Stimulated activated CD4-positive, alpha-beta T cell treated with anti-CD3 and anti-CD28 coated beads, Interleukin-15, amount 100 ng/mL, for 48 hours (primary cell): ENCODE measurements around the gene KMT5B.
"Not testable (repeated sequence)": the region's sequence is repeated elsewhere in the genome, so short reads cannot be mapped to it uniquely, and the experiment has no call there.

Source experiments
- DNase-seq, 2 donors: peaks; one replicate each; pipeline ENCODE4 v3.0.0-alpha.2; 2020; ENCODE audit warnings: low read depth in 2 of 2

KMT5B gene

DNA sequence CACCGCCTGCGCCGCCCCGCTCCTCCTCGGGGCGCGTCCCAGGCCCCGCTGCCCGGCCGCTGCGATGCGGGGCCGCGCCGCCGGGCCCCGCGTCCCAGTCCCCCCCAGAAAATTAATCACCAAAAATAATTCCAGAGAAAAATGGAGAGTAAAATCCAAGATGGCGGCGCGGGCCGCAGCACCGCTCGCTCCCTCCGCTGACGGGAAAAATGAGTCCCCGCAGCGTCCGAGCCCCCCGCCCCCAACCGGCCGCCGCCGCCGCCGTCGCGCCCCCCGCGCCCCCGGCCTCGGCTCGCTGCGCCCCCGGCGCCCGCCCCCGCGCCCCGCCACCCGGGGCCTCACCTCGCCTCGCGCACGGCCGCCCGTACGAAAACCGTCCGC, at the start of gene KMT5B:
KMT5B (minus strand) TSS at position 162 of the 381 bp plus-strand sequence. CDS start 23,220 bp downstream, outside the sequence.
- DNase-seq, result no peak

DNA sequence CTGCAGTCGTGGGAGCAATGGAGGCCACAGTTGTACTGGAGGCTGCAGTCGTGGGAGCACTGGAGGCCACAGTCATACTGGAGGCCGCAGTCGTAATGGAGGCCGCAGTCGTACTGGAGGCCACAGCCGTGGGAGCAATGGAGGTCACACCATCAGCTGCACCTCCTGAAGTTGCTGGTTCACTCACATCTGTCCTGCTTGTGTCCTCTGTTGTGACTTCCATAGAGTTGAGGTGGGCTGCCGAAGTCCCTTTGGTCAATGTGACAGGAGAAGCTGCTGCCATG, 49.4 kb upstream of the KMT5B start:
- no peak for DNase-seq

DNA sequence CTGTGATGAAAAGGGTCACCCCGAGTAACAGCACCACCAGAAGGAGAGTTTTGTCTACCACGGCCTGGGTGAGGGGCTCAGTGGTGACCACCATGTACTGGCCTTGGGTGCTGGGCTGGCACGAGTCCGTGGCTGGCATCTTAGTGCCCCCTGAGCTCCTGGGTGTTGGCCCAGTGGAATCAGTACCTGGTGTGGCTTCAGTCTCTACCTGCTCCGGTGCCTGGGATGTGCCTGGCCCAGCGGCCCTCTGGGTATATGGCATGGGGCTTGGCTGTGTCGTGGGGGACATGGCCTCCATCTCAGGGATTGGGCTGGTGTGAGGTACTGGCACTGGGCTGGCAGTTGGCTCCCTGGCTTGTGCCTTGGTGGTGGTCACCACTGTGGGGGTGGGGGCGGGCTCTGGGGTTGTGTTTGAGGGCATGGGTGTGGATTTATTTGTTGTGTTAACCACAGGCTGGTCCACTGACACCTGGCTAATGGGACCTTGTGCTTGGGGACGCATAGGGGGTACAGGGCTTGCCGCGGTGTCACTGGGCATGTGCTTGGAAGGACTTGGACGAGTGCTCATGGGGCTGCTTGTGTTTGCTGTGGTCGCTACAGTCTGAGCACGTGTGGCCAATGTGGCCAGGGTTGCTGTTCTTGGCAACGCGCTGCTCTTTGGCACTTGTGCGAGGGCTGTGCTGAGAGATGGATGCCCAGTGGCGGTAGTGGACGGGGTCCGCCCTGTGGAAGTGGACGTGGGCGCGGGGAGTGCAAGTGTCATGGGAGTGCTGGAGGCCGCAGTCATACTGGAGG, 48.9 kb upstream of the KMT5B start:
- no peak for DNase-seq

DNA sequence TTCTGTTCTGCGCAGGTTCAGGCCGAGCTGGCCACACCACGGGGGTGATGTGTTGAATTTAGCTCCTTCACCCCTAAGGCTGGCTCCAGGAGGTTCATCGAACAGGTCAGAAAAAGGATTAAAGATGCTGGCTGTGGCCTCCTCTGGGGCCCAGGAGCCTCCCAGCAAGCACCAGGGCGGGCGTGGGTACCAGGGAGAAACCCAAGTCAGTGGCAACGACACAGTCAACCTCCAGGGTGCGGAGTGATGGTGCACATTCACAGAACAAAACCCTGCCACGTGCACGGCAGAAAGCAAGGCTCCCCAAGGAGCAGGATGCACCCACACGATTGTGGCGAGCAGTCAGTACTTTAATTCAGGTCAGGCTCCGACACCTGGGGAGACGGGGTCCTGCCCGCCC, 47.9 kb upstream of the KMT5B start:
- DNase-seq, result no peak

DNA sequence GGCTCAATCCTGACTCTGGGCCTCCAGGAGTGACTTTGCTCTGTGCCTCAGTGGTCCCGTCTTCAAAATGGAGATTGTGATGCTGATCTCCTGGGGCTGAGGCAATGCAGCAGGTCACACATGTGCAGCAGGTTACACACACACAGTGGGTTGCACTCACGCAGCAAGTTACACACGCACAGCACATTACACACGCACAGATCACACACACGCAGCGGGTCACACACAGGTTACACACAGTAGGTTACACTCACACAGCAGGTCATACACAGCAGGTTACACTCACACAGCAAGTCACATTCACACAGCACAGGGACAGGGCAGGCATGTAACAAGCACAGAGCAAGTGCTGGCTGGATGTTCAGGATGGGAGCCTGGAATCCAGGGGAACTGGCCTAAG, 47.4 kb upstream of the KMT5B start:
- no peak for DNase-seq

DNA sequence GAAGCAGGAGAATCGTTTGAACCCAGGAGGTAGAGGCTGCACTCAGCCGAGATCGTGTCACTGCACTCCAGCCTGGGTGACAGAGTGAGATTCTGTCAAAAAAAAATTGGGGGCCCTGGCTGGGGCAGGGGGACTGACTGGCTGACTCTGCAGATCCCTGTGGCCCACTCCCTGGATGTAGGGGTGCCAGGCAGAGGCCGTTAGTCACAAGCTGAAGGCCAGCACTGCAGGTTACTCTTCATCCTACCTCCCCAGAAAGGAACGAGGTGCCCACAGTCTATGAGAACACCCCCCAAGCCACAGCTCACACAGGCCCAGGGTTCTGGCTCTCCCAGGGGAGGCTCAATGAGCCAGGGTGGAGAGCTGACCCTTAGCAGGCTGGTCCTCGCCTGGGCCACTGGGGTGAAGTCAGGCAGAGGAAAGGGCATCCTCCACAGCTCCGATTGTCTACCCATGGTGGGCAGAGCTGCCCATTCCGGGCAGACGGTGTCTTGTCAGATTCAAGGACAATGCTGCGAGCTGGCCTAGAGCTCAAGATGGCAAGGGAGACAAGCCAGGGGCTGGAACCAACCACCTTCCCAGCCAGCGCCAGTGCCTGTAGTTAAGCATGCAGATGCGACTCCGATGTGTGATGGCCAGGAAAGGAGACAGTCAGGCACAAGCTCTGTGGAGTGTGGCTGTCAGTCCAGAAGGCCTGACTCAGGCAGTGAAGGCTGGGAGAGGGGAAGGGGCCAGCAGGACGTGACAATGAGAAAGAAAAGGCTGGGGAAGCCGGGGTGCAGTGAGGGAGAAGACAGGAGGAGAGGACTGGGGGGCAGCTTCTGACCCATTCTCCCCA, 46.2 kb upstream of the KMT5B start:
- DNase-seq, result no peak

DNA sequence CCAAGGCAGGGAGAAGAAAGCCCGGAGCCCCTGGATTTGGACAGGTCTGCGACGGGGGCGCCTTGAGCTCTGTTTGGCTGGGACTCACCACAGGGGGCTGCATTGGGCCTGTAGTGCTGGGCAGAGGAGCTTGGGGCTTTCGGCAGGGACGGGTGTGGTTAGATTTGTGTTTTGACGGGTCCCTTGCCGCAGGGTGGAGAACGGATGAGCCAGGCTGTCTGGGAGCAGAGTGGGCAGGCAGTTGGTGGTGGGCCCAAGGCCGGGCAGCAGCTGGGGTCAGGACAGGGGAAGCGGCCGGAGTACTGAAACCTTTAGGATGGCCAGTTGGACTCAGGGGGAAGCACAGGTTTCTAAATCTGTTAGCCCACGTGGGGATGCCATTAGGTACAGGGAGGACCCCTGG, 45.3 kb upstream of the KMT5B start:
- no peak for DNase-seq

DNA sequence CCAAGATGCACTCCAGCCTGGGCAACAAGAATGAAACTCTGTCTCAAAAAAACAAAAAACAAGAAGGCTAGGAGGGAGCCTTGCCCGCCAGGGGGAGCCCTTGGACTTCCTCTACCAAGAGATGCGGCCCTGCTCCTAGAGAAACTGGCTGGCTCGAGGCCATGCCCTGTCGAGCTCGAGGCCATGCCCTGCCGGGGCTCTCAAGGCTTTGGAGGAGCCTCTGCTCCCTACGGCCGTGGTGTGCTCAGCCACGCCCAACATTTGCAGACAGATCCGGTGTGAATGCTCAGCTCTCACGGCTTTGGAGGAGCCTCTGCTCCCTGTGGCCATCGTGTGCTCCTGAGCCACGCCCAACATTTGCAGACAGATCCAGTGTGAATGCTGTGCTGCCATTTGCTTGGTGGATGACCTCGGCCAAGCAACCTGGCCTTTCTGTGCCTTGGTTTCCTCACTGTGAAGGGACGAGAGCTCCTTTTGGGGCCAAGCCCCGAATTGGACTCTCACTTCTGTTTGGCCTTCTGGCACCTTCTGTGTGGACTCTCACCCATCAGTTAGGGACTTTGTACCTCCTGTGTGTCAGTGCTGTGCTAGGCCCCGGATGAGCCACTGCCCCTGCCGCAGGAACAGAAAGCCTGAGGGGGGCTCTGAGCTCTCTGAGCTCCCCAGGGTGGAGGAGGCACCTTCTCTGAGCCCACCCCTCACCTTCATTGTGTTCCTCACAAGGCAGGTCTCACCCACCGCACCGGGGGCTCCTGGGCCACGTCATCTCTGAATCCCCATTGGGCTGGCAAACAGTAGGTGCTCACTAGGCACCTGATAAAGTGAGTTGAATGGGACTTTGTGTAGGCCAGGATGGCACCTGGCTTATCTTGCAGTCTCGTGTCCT, 44.6 kb upstream of the KMT5B start:
- peak; percentile 87 to 92 for DNase-seq

DNA sequence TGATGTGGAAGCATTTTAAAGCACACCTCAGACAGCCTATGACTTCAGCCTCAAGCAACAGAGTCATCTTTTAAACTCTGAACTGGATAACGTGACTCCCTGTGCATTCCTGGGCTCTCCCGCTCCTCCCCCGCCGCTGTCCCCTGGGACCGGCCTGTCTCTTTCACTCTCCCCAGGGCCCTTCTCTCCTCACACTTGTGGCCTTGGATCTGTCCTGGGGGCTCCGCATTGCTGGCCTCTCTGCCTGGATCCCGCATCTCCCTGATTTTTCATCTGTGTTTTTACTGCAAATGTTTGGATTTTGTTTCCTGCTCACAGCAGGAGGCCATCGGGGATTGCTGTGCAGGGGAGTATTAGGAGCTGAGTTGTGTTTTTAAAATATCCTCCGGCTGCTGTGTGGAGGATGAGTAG, 43.2 kb upstream of the KMT5B start:
- no peak for DNase-seq

DNA sequence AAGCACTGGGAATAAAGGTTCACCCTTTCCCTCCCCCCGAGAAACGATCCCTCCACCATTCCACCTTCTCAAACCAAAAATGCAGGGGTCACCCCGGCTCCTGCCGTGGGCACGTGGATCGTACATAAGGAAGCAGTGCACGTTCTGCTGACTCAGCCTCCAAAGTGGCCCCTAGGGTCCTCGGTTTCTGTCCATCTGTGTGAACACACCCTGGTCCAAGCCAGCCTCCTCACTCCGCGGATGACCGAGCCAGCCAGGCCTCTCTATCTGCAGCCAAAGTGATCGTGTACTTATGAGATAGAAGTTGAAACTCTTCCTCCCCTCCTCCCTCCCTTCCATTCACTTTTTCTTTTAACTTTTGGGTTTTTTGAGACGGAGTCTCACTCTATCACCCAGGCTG, 42.4 kb upstream of the KMT5B start:
- DNase-seq, result no peak

DNA sequence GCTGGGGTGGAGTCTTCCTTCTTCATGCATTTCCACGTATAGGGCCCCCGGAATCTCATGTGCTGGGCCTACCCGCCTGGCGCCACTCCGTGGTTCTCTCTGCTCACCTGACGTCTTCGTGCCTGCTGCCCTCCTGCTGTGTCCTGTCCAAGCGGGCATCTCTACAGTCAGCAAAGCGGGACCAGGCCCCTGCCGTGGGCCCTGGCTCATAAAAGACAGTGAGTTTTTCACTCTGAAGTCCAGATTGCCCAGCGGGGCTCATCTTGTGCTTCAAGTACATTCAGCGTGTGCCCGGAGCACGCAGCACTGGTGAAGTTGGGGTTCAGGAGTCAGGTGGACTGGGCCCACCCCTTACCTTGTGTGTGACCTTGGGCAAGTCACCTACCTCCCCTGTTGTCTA, 41.3 kb upstream of the KMT5B start:
- DNase-seq, result no peak

DNA sequence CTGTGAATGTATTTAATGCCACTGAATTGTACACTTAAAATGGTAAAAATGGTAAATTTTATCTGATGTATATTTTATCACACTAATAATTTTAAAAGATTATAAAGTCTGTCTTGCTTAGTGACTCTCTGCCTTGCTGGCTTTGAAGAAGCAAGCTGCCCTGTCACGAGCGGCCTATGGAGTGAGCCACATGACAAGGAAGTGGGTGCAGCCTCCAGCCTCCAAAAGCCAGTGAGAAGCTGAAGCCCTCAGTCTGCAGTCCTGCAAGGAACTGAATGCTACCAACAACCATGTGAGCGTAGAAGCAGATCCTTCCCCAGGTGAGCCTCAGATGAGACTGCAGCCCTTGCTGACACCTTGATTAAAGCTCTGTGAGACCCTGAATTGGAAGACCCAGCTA, 38.7 kb upstream of the KMT5B start:
- no peak for DNase-seq

DNA sequence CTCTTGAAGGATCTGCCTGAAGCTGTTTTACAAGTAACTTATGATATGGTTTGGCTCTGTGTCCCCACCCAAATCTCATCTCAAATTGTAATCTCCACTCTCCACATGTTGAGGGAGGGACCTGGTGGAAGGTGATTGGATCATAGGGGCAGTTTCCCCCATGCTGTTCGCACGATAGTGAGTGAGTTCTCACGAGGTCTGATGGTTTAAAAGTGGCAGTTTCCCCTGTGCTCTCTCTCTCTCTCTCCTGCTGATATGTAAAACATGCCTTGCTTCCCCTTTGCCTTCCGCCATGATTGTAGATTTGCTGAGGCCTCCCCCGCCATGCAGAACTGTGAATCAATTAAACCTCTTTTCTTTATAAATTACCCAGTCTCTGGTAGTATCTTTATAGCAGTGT, 31.8 kb upstream of the KMT5B start:
- DNase-seq, result not testable (repeated sequence)

DNA sequence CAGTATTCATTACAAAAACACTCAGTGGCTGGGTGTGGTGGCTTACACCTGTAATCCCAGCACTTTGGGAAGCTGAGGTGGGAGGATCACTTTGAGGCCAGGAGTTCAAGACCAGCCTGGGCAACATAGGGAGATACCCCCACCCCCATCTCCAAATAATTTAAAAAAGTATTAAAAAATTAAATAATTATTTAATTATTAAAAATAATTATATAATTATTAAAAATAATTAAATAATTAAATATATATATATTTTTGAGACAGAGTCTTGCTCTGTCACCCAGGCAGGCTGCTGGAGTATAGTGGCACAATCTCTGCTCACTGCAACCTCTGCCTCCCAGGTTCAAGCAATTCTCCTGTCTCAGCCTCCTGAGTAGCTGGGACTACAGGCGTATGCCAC, 30.8 kb upstream of the KMT5B start:
- DNase-seq, result not testable (repeated sequence)

DNA sequence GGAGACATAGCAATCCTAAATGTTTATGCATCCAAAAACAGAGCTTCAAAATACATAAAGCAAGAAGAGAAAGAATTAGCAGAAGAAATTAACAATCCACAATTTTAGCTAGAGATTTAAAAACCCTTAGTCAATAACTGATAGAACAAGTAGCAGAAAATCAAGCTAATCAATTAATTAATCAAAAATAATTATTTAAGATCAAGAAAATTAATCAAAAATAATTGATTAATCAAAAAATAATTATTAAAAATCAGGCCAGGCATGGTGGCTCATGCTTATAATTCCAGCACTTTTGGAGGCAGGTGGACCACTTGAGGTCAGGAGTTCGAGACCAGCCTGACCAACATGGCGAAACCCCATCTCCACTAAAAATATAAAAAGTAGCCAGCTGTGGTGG, 29.5 kb upstream of the KMT5B start:
- no peak for DNase-seq

DNA sequence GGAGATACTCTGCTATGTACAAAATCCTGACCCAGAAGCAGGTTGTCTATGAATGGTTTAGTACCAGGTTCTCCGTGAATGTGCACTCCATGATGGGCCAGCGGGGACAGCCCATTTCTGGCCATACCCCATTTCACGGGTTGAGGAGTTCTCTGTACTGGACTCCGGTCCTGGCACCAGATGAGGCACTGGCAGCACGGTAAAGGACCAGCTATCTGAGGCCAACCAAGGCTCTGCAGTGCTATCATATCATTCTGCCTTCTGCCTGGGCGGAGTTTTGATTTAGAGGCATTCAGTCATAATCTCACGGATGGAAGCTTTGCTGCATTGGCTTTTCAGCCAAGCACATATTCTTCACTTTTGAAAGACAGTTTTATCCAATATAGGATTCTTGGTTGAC, 18.5 kb upstream of the KMT5B start:
- DNase-seq, result no peak

DNA sequence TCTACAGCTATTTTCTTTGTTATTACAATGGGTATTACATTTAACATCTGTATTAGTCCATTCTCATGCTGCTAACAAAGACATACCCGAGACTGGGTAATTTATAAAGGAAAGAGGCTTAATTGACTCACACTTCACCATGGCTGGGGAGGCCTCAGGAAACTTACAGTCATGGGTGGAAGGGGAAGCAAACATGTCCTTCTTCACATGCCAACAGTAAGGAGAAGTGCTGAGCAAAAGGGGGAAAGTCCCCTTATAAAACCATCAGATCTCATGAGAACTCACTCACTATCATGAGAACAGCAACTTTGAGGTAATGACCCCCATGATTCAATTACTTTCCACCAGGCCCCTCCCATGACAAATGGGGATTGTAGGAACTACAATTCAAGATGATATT, 16.5 kb upstream of the KMT5B start:
- no peak for DNase-seq

DNA sequence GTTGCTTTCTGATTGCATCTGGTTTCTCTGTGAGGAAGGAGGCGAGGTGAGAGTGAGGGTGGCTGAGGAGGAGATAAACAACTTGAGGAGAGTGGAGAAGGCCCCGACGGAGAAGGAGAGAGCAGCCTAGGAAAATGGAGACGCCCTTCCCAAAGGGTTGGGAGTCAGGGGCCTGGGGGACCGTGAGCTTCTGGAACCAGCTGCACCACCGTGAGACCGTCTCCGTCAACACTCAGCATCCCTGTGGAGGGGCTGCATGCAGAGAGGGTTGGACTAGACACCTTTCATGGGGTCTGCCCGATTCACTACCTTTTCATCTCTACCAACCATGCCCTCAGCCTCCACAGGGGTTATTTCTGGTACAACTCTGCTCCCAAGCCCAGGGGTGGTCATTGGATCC, 13.3 kb upstream of the KMT5B start:
- DNase-seq, result no peak

DNA sequence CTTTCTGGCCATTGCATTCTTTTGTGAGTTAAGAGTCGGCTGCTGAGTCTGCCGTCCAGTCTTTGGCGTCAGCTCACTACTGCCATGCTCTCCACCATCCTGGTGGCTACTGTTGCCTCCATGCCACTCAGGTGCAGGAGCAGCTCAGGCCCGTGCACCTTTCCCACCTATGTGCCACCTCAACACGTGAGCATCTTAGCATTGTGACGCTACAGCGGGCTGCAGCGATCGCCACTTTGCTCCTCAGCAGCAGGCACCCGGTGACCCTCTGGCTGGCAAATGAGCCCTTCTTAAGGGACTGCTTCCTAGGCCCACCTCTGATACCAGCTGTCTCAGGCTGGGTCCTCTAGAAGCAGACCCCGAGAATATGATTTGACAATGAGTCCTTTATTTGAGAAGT, 11.5 kb upstream of the KMT5B start:
- no peak for DNase-seq

DNA sequence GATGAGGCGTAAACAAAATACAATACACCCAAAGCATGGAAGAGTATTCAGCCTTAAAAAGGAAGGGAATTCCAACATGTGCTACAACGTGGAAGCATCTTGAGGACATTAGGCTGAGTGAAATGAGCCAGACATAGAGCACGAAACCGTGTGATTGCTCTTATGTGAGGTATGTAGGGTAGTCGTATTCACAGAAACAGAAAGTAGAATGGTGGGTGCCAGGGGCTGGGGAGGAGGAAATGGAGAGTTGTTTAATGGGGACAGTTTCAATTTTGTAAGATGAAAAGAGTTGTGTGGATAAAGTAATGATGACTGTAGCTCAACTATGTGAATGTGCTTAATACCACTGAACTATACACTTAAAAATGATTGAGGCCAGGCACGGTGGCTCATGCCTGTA, 10.2 kb upstream of the KMT5B start:
- no peak for DNase-seq

DNA sequence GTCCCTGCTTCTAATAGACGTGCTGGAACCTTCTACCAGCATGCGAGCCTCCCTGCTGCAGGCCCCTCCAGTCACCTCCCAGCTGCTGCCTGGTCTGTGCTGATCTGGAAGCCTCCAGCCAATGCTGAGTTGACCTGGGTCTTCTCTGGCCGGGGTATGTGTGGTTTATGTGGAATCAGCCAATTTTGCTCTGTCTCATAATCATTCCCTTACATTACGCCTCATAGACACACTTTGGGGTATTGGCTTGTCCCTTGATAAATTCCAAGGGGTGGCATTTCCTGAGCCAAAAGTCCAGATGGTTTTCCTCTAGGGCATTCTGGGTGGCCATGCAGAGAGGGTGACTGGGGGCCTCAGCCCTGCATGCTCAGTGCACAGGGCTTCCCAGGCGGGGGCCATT, 8.3 kb upstream of the KMT5B start:
- no peak for DNase-seq

DNA sequence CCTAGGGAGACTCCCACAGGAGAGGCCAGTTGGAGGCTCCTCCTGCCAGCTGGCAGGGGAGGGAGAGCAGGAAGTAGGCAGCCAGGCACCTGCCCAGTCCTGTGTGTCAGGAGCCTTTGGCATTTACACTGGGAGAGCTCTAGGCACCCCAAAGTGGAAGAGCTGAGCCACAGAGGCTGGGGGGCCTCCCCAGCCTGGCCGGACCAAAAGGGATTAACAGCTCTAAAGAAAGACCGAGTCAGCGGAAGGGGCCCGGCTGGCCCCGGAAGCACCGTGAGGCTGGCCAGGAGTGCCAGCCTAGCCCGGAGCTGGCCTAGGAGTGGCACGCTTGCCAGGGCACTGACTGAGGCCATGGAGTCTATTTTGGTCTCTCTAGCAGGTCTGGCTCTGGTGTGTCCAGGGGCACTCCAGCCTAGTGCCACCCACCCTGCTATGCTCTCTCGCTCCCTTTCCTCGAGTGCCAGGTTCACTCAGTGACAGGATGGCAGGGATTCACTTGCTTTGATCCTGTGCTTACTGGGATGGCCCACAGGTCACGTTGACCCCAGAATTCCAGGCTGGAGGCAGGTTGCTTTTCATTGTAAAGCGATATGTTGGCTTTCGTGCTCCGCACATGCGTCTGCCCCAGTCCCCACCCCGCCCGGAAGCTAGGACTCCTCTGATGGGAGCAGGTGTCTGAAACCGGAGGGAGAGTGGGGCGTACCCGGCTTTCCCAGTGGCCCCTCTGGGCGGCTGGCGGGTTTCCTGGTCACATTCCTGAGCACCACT, 3.3 kb upstream of the KMT5B start:
- no peak for DNase-seq
